Adipocyte (in vitro differentiated cells): ENCODE results near the gene SPATA16.
A peak's percentile ranks its signal among the peaks of the same experiment; 100 is the strongest.

Source experiments
- DNase-seq: peaks from one replicate; pipeline ENCODE4 v3.0.0-alpha.2; 2015; ENCODE audit warnings: low read depth
- H3K27me3 ChIP-seq: replicated peaks from 2 replicates; pipeline ENCODE4 v1.7.0; 2013; ENCODE audit warnings: mild to moderate bottlenecking, low read length, moderate library complexity; ENCODE audit not compliant: control insufficient read depth, insufficient read depth
- H3K36me3 ChIP-seq: 2 replicates; pipeline ENCODE4 v1.7.0; 2013; ENCODE audit warnings: low read length, mild to moderate bottlenecking, moderate library complexity; ENCODE audit not compliant: control insufficient read depth, insufficient read depth, severe bottlenecking
- H3K4me1 ChIP-seq: 2 replicates; pipeline ENCODE4 v1.7.0; 2013; ENCODE audit warnings: mild to moderate bottlenecking, low read length, moderate library complexity; ENCODE audit not compliant: control insufficient read depth, insufficient read depth
- H3K4me3 ChIP-seq: 2 replicates; pipeline ENCODE4 v1.7.0; 2013; ENCODE audit warnings: mild to moderate bottlenecking, low read length, moderate library complexity
- H3K9ac ChIP-seq: 2 replicates; pipeline ENCODE4 v1.7.0; 2013; ENCODE audit warnings: mild to moderate bottlenecking, low read length, moderate library complexity
- H3K9me3 ChIP-seq: 2 replicates; pipeline ENCODE4 v1.7.0; 2013; ENCODE audit warnings: mild to moderate bottlenecking, low read length, moderate library complexity; ENCODE audit not compliant: control insufficient read depth

The SPATA16 gene

GRCh38 chr3:173103469-173103868, 37.6 kb downstream of the SPATA16 start:
- no peak for DNase-seq

DNA sequence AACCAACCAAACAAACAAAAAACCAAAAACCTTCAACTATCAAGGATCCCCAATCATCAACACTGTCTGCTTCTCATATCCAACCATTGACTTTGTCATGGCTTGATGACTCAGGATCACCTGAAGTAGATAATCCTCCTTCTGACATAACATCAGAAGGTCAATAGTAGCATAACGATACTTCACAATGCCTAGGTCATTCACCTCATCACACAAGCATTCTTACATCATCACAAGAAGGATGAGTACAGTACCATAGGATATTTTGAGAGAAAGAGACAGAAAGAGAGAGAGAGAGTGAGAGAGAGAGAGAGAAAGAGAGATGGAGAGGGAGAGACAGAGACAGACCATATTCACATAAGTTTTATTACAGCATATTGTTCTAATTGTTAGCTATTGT, 42.1 kb downstream of the SPATA16 start:
- no peak for DNase-seq
- no peak overlapping the region for H3K9ac ChIP-seq
- no peaks in the 10 kb centered on the region for H3K4me1 ChIP-seq
- peaks cover 2% of the 10 kb centered on the region for H3K9me3 ChIP-seq
- H3K4me3 ChIP-seq: no peak overlapping the region
- H3K36me3 ChIP-seq: no peaks in the 10 kb centered on the region
- no peaks in the 10 kb centered on the region for H3K27me3 ChIP-seq

More at GRCh38 chr3:173103469-173103868, 37.6 kb downstream of the SPATA16 start:
- Histone ChIP-seq H3K9ac (no peak overlapping the region), H3K36me3 (no peaks in the 10 kb centered on the region), H3K4me3 (no peak overlapping the region), H3K27me3 (no peaks in the 10 kb centered on the region), H3K4me1 (no peaks in the 10 kb centered on the region), H3K9me3 (peaks cover 2% of the 10 kb centered on the region)

- Histone ChIP-seq H3K9me3 (no peaks in the 10 kb centered on the region), H3K36me3 (no peaks in the 10 kb centered on the region), H3K4me3 (no peak overlapping the region), H3K27me3 (no peaks in the 10 kb centered on the region), H3K4me1 (no peaks in the 10 kb centered on the region), H3K9ac (no peak overlapping the region)
- DNase-seq: no peak
Measured at GRCh38 chr3:173096994-173097785, 43.8 kb downstream of the SPATA16 start.

DNA sequence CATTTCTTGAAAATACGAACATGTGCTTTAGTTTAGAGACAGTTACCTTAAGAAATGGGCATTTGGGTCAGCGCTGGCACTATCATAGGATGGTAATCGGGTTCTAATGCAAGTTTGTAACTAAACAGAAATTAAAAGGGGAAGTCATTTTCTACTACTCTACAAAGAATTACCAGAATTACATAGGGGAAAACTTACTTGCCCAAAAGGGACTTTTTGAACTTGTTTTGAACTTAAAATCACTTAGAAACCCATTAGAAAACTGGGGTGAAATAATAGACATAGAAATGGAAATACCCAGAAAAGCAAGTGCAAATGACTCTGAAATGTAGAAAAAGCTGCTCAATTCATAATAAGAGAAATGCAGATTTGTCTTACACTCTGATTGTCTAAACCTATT, 44.9 kb downstream of the SPATA16 start:
- H3K4me3 ChIP-seq: no peak overlapping the region
- no peaks in the 10 kb centered on the region for H3K9me3 ChIP-seq
- DNase-seq: no peak
- no peaks in the 10 kb centered on the region for H3K36me3 ChIP-seq
- no peak overlapping the region for H3K9ac ChIP-seq
- no peaks in the 10 kb centered on the region for H3K27me3 ChIP-seq
- H3K4me1 ChIP-seq: no peaks in the 10 kb centered on the region

DNA sequence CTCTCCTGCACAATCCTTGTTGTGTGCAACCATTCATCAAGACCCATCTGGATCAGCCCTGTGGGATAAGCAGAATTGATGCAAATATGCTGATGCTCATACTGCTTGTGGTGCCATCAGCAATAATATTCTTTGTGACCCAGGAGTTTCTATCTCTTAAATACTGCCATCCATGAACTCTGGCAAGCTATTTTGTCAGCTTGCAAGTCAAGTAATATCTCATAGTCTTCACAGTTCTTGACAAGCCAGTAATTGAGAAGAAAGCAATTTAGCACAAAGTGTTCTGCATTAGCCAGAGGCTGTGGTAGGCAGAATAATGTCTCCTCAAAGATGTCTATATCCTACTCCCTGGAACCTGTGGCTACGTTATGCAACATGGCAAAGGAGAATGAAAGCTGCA, 49.0 kb downstream of the SPATA16 start:
- no peaks in the 10 kb centered on the region for H3K27me3 ChIP-seq
- no peaks in the 10 kb centered on the region for H3K4me1 ChIP-seq
- no peak overlapping the region for H3K9ac ChIP-seq
- no peak overlapping the region for H3K4me3 ChIP-seq
- DNase-seq: no peak
- H3K9me3 ChIP-seq: no peaks in the 10 kb centered on the region
- no peaks in the 10 kb centered on the region for H3K36me3 ChIP-seq

DNA sequence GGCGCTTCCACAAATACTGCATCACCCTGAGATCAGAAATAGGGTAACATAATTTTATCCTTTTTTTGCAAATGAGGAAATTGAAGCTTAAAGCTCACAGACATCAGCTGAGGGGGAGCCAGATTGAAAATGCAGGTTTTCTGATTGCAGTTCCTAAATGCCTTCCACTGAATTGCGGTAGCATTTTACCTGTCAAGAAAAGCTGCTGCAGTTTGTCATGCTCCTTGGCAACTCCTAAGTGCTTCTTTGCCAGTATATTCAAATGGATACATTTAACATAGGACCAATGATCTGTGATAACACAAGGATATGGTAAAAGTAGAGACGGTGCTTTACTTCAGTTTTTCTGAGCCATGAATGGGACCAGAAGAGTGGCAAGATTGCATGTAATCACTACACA, 50.5 kb downstream of the SPATA16 start:
- peaks cover 8% of the 10 kb centered on the region for H3K9me3 ChIP-seq
- DNase-seq: no peak

DNA sequence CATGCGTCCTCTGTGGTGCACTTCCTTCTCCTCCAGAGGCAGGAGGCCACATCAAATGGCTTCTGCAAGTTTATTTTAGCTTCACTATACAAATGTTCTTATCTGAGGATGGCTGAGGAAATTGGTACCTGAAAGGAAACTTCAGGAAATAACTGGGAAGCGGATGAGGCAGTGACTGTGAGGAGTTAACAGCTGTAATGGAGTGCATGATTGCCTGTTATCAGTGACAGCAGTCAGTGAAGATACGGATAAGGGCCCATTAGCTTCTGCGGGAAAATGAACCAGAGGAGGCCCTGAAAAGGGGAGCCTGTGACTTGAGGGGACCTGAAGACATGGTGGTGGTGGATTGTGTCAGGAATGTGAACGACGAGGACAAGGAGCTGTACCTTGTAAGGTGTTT, 51.8 kb downstream of the SPATA16 start:
- no peak for DNase-seq
- H3K4me3 ChIP-seq: no peak overlapping the region
- no peak overlapping the region for H3K9ac ChIP-seq
- H3K9me3 ChIP-seq: peaks cover 8% of the 10 kb centered on the region
- H3K4me1 ChIP-seq: no peaks in the 10 kb centered on the region
- no peaks in the 10 kb centered on the region for H3K27me3 ChIP-seq
- H3K36me3 ChIP-seq: no peaks in the 10 kb centered on the region

More for the DNA sequence above, 50.5 kb downstream of the SPATA16 start:
- H3K4me3 ChIP-seq: no peak overlapping the region
- H3K27me3 ChIP-seq: no peaks in the 10 kb centered on the region
- no peak overlapping the region for H3K9ac ChIP-seq
- H3K4me1 ChIP-seq: no peaks in the 10 kb centered on the region
- H3K36me3 ChIP-seq: no peaks in the 10 kb centered on the region

DNA sequence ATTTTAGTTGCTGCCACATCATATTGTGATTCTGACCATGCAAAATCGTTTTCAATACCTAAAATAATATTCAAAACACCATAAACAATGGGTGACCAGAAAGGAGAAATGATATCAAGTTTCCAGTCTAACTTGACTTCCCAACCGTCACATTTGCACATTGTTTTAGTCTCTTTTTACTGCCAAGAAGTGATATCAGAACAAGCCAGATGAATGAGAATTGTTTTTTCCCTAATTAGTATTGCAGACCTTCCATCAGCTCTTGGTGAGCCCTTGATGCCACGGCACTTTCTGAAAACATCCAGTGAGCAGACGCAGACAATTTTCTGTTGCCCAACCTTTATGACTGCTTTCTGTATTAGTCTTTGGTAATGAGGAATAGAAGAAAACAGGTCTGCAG, 62.5 kb downstream of the SPATA16 start:
- Histone ChIP-seq H3K4me1 (no peaks in the 10 kb centered on the region), H3K9ac (no peak overlapping the region), H3K27me3 (no peaks in the 10 kb centered on the region), H3K4me3 (no peak overlapping the region), H3K9me3 (no peaks in the 10 kb centered on the region), H3K36me3 (no peaks in the 10 kb centered on the region)
- DNase-seq: no peak

DNA sequence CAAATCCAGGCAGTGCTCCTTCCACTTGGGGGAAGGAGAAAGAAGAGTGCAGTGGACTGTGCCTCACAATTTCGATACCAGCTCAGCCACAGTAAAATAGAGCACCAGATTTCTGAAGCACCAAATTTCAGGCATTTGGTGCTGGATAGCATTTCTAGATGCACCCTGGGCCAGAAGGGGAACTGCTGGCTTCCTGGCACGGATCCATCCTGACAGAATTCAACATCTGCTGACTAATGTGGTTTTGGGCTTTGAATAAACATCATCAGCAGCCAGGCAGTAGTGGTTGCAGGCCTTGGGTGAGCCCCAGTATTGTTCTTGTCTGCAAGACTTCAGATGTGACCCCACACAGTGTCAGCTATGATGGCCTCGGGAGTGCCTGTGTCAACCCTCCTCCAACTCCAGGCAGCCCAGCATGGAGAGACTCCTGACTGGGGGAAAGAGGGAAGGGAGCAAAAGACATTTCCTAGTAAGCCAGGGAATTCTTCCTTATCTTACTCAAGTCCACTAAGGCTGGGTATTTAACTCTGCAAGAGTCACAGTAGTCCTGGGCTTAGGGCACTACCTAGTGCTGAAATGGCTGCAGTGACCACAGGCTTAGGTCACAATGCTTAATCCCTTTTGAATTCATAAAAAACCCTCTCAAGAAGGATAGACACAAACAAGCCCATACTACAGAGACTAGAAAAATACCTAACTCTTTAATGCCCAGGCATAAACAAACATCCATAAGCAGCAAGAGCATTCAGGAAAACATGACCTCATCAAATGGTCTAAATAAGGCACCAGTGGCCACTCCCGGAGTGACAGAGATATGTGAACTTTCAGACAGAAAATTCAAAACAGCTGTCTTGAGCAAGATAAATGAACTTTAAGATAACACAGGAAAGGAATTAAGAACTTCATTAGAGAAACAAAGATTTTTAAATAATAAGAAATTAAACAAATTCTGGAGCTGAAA, 74.7 kb downstream of the SPATA16 start:
- DNase-seq: peak; percentile 50
- Histone ChIP-seq H3K4me1 (no peaks in the 10 kb centered on the region), H3K4me3 (no peak overlapping the region), H3K9ac (no peak overlapping the region), H3K9me3 (no peaks in the 10 kb centered on the region), H3K36me3 (no peaks in the 10 kb centered on the region), H3K27me3 (peaks cover 3% of the 10 kb centered on the region)

GRCh38 chr3:173065543-173065981, 75.5 kb downstream of the SPATA16 start:
- Histone ChIP-seq H3K9ac (no peak overlapping the region), H3K4me1 (no peaks in the 10 kb centered on the region), H3K36me3 (no peaks in the 10 kb centered on the region), H3K27me3 (peaks cover 3% of the 10 kb centered on the region), H3K9me3 (no peaks in the 10 kb centered on the region), H3K4me3 (no peak overlapping the region)
- DNase-seq: peak; percentile 39

DNA sequence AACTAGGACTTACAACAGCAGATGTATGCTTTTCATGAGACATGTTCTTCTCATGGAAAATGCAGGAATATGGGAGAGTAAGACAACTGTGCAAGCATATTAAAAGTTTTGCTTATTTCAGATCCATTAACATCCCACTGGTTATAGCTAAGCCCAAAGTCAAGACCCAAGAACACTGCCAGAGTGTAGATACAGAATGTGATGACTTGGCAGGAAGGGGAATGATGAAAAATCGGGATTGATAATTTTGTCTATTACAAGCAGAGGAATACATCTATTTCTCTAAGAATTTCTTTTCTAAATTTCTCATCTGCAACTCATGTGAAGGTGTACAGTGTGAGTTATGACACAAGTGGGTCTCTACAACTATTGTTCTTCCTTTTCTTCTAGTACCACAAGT, 76.4 kb downstream of the SPATA16 start:
- no peaks in the 10 kb centered on the region for H3K9me3 ChIP-seq
- H3K4me3 ChIP-seq: no peak overlapping the region
- no peaks in the 10 kb centered on the region for H3K4me1 ChIP-seq
- no peak for DNase-seq
- no peaks in the 10 kb centered on the region for H3K36me3 ChIP-seq
- peaks cover 3% of the 10 kb centered on the region for H3K27me3 ChIP-seq
- no peak overlapping the region for H3K9ac ChIP-seq
